NCI-H82 treated with DMSO at 0.1 percent for 48 hours (cell line): ENCODE results near the gene PPP1R16B.

Experiments used
- DNase-seq: peaks from one replicate; lab custom pipeline; 2025; ENCODE audit not compliant: unreplicated experiment; lab: John Stamatoyannopoulos, UW

PPP1R16B gene

DNA sequence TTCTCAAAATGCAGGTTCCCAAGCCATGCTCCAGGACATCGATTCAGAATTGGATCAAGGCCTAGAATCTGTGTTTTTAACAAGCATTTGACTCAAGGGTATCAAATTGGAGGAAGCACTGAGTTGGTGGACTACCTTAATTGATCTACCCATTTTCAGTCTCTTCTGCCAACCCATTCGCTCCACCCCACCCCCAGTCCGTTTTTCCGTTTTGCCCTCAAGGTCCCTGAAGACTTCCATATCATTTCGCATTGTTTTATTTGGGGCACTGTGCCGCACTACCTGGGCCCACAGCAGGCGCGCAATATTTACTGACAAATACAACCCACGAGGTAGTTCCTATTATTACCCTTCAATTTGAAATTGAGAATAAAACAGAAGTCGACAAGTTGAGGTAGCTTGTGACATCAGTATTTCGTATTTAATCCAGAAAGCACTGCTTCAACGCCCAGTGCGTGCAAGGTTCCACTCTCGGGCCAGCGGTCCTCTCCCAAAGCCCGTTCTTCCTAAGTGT is 156.1 kb downstream of the PPP1R16B start:
- DNase-seq: no peak

DNA sequence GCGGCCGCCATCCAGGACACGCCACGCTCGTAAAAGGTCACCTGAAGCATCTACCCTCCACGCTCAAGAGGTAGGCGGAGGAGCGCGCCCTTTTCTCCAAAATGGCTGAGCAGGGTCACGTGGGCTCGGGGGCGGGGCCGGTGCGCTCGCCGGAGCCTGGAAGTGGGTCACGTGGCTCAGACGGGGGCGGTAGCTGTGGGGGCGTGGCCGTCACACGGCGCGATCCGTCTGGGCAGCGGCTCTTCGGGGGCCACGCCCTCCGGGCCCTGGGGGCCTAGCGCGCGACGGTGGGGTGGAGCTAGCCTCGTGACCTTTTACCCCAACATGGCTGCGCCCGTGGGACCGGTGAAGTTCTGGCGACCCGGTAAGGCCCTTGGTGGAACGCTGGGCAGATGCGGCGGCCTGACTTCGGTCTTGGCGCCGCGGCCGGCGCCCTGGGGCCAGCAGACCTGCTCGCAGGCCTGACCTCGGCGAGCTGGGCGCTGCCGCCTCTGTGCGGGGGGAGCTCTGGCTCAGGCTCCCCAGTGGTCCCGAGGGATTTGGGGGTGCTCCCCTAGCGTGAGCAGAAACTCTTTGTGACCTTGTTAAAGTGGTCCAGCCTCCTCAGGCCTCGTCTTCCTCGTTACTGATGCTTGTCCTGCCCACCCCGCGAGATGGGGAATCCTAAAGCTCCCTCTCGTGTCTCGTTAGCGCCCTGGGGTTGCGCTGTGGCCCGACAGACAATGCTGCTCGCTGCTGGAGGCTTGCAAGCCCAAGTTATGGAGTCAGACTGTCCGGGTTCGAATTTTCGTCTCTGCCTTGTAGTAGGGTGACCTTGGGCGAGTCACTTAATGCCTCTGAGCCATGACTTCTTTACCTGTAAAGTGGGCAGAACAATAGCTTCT is 156.8 kb downstream of the PPP1R16B start, which contains the start of gene DHX35:
Gene DHX35, plus strand, starts transcription at position 301 of the 884 bp plus-strand sequence. Its CDS starts 24 bp downstream, at position 325.
- DNase-seq: peak; percentile 92

DNA sequence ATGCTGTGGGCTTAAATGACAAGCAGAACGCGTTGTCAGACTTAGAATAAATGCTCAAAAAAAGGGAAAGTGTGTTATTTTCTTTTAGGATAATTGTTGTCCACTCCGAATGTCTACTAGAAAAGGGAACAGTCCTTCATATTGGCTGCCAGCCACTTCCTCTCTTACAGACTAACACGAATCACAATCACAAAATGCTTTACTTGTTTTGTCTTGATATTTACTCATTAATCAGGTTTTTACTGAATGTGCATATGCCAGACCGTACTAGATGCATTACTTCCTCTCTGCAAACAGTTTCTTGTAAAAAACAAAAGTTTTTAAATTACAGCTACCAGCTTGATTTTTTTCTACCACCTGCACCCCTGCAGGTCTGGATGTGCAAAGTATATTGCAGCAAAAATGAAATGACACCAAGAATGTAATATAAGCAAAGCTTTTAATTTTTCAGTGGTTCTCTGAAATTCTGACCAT is 157.5 kb downstream of the PPP1R16B start:
- no peak for DNase-seq

DNA sequence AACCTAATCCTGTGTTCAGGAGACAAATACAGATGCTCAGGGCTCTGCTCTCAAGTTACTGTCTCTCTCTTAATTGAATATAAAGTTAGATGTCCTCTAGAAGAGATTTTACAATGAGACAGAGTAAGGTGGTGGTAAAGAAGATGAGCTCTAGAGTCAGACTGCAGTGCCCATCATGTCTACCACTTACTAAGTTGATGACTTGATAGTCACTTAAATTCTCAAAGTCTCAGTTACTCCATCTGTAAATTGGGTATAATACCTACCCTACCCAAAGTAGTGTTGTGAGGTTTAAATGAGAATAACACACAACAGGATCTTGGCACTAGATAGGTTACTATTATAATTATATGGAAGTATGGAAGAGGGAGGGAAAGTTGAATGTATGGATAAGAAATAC is 158.2 kb downstream of the PPP1R16B start:
- no peak for DNase-seq

DNA sequence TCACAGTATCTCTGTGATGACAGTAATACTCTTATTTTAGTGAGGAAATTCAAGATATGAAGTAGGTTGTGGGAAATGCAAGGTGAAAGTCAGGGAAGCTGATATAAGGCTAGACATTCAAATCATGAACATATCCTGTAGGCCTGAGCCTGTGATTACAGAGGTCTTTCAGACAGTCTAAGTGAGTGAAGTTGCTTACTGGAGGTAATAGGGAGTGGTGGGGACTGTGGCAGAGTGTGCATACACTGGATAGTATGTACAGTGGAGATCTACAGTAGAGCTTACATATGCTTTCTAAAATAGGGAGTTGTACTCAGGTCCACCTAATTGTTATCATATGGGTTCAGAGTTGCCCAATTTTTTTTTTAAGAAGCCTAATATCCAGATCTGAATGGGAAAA is 159.8 kb downstream of the PPP1R16B start:
- no peak for DNase-seq

DNA sequence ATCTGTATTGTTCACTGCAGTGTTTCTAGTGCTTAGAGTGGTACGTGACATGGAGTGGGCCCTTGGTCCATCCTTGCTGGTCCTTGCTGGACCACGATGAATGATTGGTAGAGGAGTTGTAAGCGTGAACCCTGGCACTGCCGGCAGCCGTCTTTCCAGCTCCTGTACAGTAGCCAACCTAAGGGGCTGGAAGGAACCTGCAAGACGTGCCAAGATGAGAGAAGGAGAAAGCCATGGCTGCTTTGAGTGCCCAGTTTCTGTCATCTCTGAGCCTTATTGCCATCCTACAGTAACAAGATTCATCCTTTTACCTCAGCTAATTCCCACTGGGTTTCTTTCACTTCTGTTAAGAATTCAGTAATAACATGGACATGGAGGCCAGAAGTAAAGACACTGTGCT is 162.6 kb downstream of the PPP1R16B start:
- no peak for DNase-seq

DNA sequence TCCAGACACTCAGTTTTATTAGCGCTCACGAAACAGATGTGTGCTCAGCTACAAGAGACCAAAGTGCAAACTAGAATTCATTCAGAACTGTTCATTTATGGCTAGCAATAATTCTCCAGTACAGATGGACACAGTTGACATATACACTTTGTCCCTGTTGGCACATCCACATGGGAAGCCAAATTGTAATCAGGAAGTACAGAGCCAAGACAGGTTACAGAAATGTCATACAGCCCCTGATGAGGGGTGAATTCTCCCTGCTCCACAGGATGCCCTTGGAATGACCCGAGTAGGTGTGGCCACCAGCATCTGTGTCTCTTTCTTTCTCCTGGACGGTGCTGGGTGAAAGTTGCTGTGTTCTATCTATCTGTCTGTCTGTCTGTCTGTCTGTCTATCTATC is 164.2 kb downstream of the PPP1R16B start:
- DNase-seq: no peak

DNA sequence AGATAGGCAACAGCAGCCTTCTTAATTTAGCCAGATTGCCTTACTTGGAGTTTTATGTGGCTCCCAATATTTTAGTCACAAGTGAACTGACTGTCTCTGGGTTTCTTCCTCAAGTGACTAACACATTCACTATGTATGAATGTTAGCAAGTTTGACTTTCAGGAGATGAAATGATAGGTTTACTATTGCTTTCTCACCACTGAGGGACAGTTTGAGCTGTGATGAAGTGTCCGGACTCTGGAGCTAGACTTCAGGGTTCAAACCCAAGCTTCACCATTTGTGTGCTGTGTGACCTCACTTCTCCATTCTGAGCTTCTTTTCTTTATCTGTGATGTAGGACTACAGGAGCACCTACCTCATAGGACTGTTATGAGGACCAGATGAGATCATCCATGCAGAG is 164.8 kb downstream of the PPP1R16B start:
- no peak for DNase-seq
